NCI-H2171 (cell line): Measurements from ENCODE around the gene SLC25A28.
A peak's percentile ranks its signal among the peaks of the same experiment; 100 is the strongest.
"Not testable (repeated sequence)": the region's sequence is repeated elsewhere in the genome, so short reads cannot be mapped to it uniquely, and the experiment has no call there.

Experiments used
- DNase-seq: peaks from one replicate; lab custom pipeline; 2025; lab: John Stamatoyannopoulos, UW

The SLC25A28 gene

GRCh38 chr10:99628923-99629624, 8.8 kb upstream of the SLC25A28 start:
- DNase-seq: no peak

- not testable (repeated sequence) for DNase-seq
These were observed 4.9 kb upstream of the SLC25A28 start for GRCh38 chr10:99625124-99625523.

- no peak for DNase-seq
These were observed 3.7 kb upstream of the SLC25A28 start for GRCh38 chr10:99623919-99624318.

- DNase-seq: peak; percentile 40
These were observed 1.4 kb upstream of the SLC25A28 start for GRCh38 chr10:99621454-99622251.

- DNase-seq: peak; percentile 66
These were observed 643 bp upstream of the SLC25A28 start for GRCh38 chr10:99620711-99621453.

- DNase-seq: no peak
These were observed 994 bp downstream of the SLC25A28 start for GRCh38 chr10:99619090-99619800.

GRCh38 chr10:99617696-99618095, 2.5 kb downstream of the SLC25A28 start:
- no peak for DNase-seq

- DNase-seq: no peak
These were observed 4.8 kb downstream of the SLC25A28 start for GRCh38 chr10:99615426-99615825.

GRCh38 chr10:99612167-99612831, 7.9 kb downstream of the SLC25A28 start:
- DNase-seq: peak; percentile 38

GRCh38 chr10:99611326-99611725, 8.9 kb downstream of the SLC25A28 start:
- no peak for DNase-seq

GRCh38 chr10:99610221-99610620, 10.0 kb downstream of the SLC25A28 start:
- no peak for DNase-seq

GRCh38 chr10:99609186-99609585, 11.1 kb downstream of the SLC25A28 start:
- DNase-seq: no peak

GRCh38 chr10:99605351-99605750, 14.9 kb downstream of the SLC25A28 start:
- no peak for DNase-seq

- DNase-seq: no peak
These were observed 15.4 kb downstream of the SLC25A28 start for GRCh38 chr10:99604862-99605261.

- no peak for DNase-seq
These were observed 21.3 kb downstream of the SLC25A28 start for GRCh38 chr10:99598781-99599509.

GRCh38 chr10:99598011-99598410, 22.2 kb downstream of the SLC25A28 start:
- no peak for DNase-seq

GRCh38 chr10:99596708-99597107, 23.5 kb downstream of the SLC25A28 start:
- not testable (repeated sequence) for DNase-seq

- DNase-seq: no peak
These were observed 24.3 kb downstream of the SLC25A28 start for GRCh38 chr10:99595770-99596465.

- DNase-seq: no peak
These were observed 25.0 kb downstream of the SLC25A28 start for GRCh38 chr10:99595236-99595635.

GRCh38 chr10:99593312-99593711, 26.9 kb downstream of the SLC25A28 start:
- no peak for DNase-seq
